ENCODE data around the gene ORAI1. TPM values are rescaled to one million over a fixed set of nuclear protein-coding genes. Genes with fewer than 3 reads are reported as not detected.

The ORAI1 gene
- total RNA-seq, 1 donor from 2014 or later = 10.3 TPM

DNA sequence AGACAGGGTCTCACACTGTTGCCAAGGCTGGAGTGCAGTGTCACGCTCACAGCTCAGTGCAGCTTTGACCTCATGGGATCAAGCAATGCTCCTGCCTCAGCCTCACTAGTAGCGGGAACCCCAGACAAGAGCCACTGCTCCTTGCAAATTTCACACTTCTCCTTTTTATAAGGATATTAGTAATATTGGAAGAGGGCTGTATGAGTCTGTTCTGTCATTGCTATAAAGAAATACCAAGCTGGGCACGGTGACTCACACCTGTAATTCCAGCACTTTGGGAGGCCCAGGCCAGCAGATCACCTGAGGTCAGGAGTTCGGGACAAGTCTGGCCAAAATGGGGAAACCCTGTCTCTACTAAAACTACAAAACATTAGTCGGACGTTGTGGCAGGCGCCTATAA is 12.9 kb upstream of the ORAI1 start:
- H3K4me3 Mint-ChIP-seq = no peak overlapping the region
- no peak overlapping the region for H3K27ac Mint-ChIP-seq
- no peak for DNase-seq (ENCODE audit: low spot score in 2 of 2, unreplicated experiment in 2 of 2)
- H3K9me3 Mint-ChIP-seq = no peaks in the 10 kb centered on the region
- TF ChIP-seq, protein P1, sequence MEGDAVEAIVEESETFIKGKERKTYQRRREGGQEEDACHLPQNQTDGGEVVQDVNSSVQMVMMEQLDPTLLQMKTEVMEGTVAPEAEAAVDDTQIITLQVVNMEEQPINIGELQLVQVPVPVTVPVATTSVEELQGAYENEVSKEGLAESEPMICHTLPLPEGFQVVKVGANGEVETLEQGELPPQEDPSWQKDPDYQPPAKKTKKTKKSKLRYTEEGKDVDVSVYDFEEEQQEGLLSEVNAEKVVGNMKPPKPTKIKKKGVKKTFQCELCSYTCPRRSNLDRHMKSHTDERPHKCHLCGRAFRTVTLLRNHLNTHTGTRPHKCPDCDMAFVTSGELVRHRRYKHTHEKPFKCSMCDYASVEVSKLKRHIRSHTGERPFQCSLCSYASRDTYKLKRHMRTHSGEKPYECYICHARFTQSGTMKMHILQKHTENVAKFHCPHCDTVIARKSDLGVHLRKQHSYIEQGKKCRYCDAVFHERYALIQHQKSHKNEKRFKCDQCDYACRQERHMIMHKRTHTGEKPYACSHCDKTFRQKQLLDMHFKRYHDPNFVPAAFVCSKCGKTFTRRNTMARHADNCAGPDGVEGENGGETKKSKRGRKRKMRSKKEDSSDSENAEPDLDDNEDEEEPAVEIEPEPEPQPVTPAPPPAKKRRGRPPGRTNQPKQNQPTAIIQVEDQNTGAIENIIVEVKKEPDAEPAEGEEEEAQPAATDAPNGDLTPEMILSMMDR (IDR thresholded peaks at IDR 0.05; ENCODE audit: unreplicated experiment) = no peak
- peaks cover 2% of the 10 kb centered on the region for H3K36me3 Mint-ChIP-seq
- H3K27me3 Mint-ChIP-seq (ENCODE audit: low read depth) = no peaks in the 10 kb centered on the region
- peaks cover 10% of the 10 kb centered on the region for H3K4me1 Mint-ChIP-seq

- Mint-ChIP-seq H3K4me3 (no peak overlapping the region), H3K36me3 (no peaks in the 10 kb centered on the region), H3K27ac (no peak overlapping the region), H3K9me3 (no peaks in the 10 kb centered on the region), H3K4me1 (peaks cover 14% of the 10 kb centered on the region), H3K27me3 (ENCODE audit: low read depth) (no peaks in the 10 kb centered on the region)
- TF ChIP-seq, protein P1 (IDR thresholded peaks at IDR 0.05; ENCODE audit: unreplicated experiment) = no peak
- DNase-seq (ENCODE audit: low spot score in 2 of 2, unreplicated experiment in 2 of 2) = no peak
Observed at GRCh38 chr12:121614872-121615467, 11.4 kb upstream of the ORAI1 start.

DNA sequence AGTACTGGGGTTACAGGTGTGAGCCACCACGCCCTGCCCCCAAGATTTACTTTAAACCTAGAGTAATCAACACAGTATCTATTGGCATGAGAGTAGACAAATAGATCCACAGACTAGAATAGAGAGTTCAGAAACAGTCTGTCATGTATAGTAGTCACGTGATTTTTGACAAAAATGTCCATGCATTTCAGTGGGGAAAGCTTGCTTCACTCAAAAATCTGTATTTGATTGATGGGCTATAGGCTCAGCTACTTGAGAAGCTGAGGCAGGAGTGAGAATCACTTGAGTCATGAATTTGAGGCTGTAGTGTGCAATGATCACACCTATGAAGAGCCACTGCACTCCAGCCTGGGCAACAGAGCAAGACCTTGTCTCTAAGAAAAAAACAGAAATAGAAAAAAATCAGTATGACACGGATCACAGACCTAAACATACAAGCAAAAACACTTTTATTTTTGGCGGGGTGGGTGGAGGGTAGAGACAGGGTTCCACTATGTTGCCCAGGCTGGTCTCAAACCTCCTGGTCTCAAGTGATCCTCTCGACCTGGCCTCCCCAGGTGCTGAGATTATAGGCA is 7.6 kb upstream of the ORAI1 start:
- peaks cover 5% of the 10 kb centered on the region for H3K4me1 Mint-ChIP-seq
- peak overlapping the region; percentile 32 for H3K27ac Mint-ChIP-seq
- no peak for DNase-seq (ENCODE audit: low spot score in 2 of 2, unreplicated experiment in 2 of 2)
- H3K36me3 Mint-ChIP-seq = no peaks in the 10 kb centered on the region
- TF ChIP-seq, protein P1 (IDR thresholded peaks at IDR 0.05; ENCODE audit: unreplicated experiment) = no peak
- H3K4me3 Mint-ChIP-seq = no peak overlapping the region
- H3K27me3 Mint-ChIP-seq (ENCODE audit: low read depth) = no peaks in the 10 kb centered on the region
- H3K9me3 Mint-ChIP-seq = no peaks in the 10 kb centered on the region

DNA sequence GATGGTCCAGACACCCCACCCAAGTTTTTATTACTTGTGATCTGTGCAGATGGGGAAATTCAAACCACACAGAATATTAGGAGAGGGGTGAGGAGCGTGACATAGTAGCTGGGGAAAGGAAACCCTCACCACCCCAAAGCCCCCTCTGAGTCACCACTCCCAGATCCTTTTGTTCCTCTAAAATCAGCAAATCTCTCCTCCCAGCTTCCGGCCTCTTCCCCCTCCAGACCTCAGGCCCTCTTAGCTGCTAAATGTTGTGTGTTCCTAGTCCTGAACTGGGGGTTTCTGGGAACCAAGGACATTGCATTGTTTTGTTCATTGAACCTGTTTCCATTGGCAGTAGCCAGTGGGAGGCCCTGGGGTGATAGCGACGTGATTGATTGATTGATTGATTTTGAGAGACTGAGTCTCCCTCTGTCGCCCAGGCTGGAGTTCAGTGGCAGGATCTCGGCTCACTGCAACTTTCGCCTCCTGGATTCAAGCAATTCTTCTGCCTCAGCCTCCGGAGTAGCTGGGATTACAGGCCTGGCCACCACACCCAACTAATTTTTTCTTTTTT is 5.9 kb upstream of the ORAI1 start:
- Mint-ChIP-seq H3K9me3 (no peaks in the 10 kb centered on the region), H3K4me3 (no peak overlapping the region), H3K27ac (peak overlapping the region; percentile 5), H3K4me1 (peaks cover 7% of the 10 kb centered on the region), H3K27me3 (ENCODE audit: low read depth) (no peaks in the 10 kb centered on the region), H3K36me3 (no peaks in the 10 kb centered on the region)
- TF ChIP-seq, protein P1 (IDR thresholded peaks at IDR 0.05; ENCODE audit: unreplicated experiment) = no peak
- DNase-seq (ENCODE audit: low spot score in 2 of 2, unreplicated experiment in 2 of 2) = no peak

GRCh38 chr12:121626853-121627640 is 717 bp downstream of the ORAI1 start:
- peak overlapping the region; percentile 77 for H3K4me3 Mint-ChIP-seq
- peaks cover 22% of the 10 kb centered on the region for H3K4me1 Mint-ChIP-seq
- TF ChIP-seq, protein P1 (IDR thresholded peaks at IDR 0.05; ENCODE audit: unreplicated experiment) = no peak
- H3K9me3 Mint-ChIP-seq = no peaks in the 10 kb centered on the region
- no peaks in the 10 kb centered on the region for H3K27me3 Mint-ChIP-seq (ENCODE audit: low read depth)
- DNase-seq (ENCODE audit: low spot score in 2 of 2, unreplicated experiment in 2 of 2) = peak; percentile 32 to 64
- no peaks in the 10 kb centered on the region for H3K36me3 Mint-ChIP-seq
- H3K27ac Mint-ChIP-seq = peak overlapping the region; percentile 87

All from mesothelial cell of epicardium (in vitro differentiated cells).